ENCODE results near the gene MAML2. TPM values are rescaled to one million over a fixed set of nuclear protein-coding genes. Genes with fewer than 3 reads are reported as not detected.

Gene MAML2
- total and polyA plus RNA-seq, 9 of the 15 experiments (the other 6 are each of a cell fraction or from before 2014, with no cell fraction given), result 0.79 to 6.8 (median 4.8) TPM

- TF ChIP-seq CUX1 (CRISPR knock-in tag; IDR thresholded peaks at IDR 0.05) (no peak), SLC30A9 (CRISPR knock-in tag; IDR thresholded peaks at IDR 0.05) (no peak), ZNF224 (CRISPR knock-in tag; IDR thresholded peaks at IDR 0.05) (no peak), HMBOX1 (IDR thresholded peaks at IDR 0.05) (no peak), TEAD4 (IDR thresholded peaks at IDR 0.05; ENCODE audit: low read length) (no peak), TEAD4 (CRISPR knock-in tag; IDR thresholded peaks at IDR 0.05; ENCODE audit: borderline replicate concordance) (no peak), ZNF143 (CRISPR knock-in tag; IDR thresholded peaks at IDR 0.05) (no peak)
Measured at GRCh38 chr11:96101146-96101545, 241.8 kb downstream of the MAML2 start (continued).

Data from K562 (cell line).